IMR-90 (cell line): Measurements from ENCODE around the gene TM4SF4. TPM values are rescaled to one million over a fixed set of nuclear protein-coding genes. Genes with fewer than 3 reads are reported as not detected.
A peak's percentile ranks its signal among the peaks of the same experiment; 100 is the strongest.

ENCODE experiments used
- ATAC-seq: fragments of 200-7000 bp; cut with Tn5 transposase; 2 replicates; pipeline ENCODE4 v1.9.1; 2020; ENCODE audit warnings: low read depth, mild to moderate bottlenecking, moderate library complexity
- BruUV-seq: library from RNA; stranded (reverse); fragments of 400-500 nt; replicated peaks from 2 replicates; lab custom pipeline; 2021; lab: Mats Ljungman, UMichigan
- CTCF ChIA-PET: fragments of 300-600 bp; formaldehyde crosslinking; extraction: SDS; loops from one replicate; lab custom pipeline; 2021; ENCODE audit warnings: antibody characterized with exemption; lab: Yijun Ruan, JAX
- POLR2A ChIA-PET: fragments of 300-600 bp; sonication (Branson Sonifier 250); formaldehyde crosslinking; loops from one replicate; lab custom pipeline; 2022; ENCODE audit warnings: antibody characterized with exemption; ENCODE audit not compliant: unreplicated experiment; lab: Charles Lee
- DNase-seq: peaks from one replicate; pipeline ENCODE4 v3.0.0; 2013
- H2AFZ ChIP-seq: replicated peaks from 2 replicates; pipeline ENCODE3; 2013; ENCODE audit warnings: low read length, mild to moderate bottlenecking; ENCODE audit not compliant: poor library complexity
- H2AK5ac ChIP-seq: 2 replicates; pipeline ENCODE4 v1.6.1; 2013; ENCODE audit warnings: low read depth, low read length, inconsistent platforms
- H2AK9ac ChIP-seq: replicated peaks from 2 replicates; pipeline ENCODE3; 2013; ENCODE audit warnings: mild to moderate bottlenecking, low read depth, low read length, moderate library complexity; ENCODE audit not compliant: poor library complexity
- H2BK120ac ChIP-seq: 2 replicates; pipeline ENCODE4 v1.6.1; 2013; ENCODE audit warnings: low read depth, low read length, inconsistent platforms
- H2BK15ac ChIP-seq: 3 replicates; pipeline ENCODE4 v1.6.1; 2013; ENCODE audit warnings: low read depth, low read length, inconsistent platforms
- H2BK20ac ChIP-seq: 2 replicates; pipeline ENCODE4 v1.6.1; 2013; ENCODE audit warnings: low read depth, mild to moderate bottlenecking, inconsistent platforms, low read length, moderate library complexity
- H2BK5ac ChIP-seq: 2 replicates; pipeline ENCODE4 v1.6.1; 2013; ENCODE audit warnings: mild to moderate bottlenecking, low read depth, low read length, inconsistent platforms; ENCODE audit not compliant: poor library complexity, severe bottlenecking
- H3K14ac ChIP-seq: replicated peaks from 2 replicates; pipeline ENCODE4 v1.6.1; 2013; ENCODE audit warnings: low read depth, low read length, inconsistent platforms
- H3K18ac ChIP-seq: 2 replicates; pipeline ENCODE4 v1.6.1; 2013; ENCODE audit warnings: low read depth, low read length, control low read depth
- H3K23ac ChIP-seq: 2 replicates; pipeline ENCODE4 v1.6.1; 2013; ENCODE audit warnings: low read depth, low read length, inconsistent platforms
- H3K27ac ChIP-seq: 2 replicates; pipeline ENCODE4 v1.5.1; 2013; ENCODE audit warnings: mild to moderate bottlenecking, control low read depth, low read length; ENCODE audit not compliant: insufficient read depth
- H3K27me3 ChIP-seq: 2 replicates; pipeline ENCODE4 v1.6.1; 2013; ENCODE audit warnings: low read length; ENCODE audit not compliant: control insufficient read depth, insufficient read depth
- H3K36me3 ChIP-seq: 2 replicates; pipeline ENCODE4 v1.6.1; 2013; ENCODE audit warnings: low read length, mixed read lengths; ENCODE audit not compliant: control insufficient read depth, insufficient read depth
- H3K4ac ChIP-seq: 2 replicates; pipeline ENCODE4 v1.6.1; 2013; ENCODE audit warnings: low read depth, low read length, inconsistent platforms
- H3K4me1 ChIP-seq: 2 replicates; pipeline ENCODE4 v1.6.1; 2013; ENCODE audit warnings: low read length, mixed read lengths; ENCODE audit not compliant: control insufficient read depth, insufficient read depth
- H3K4me2 ChIP-seq: 2 replicates; pipeline ENCODE4 v1.6.1; 2013; ENCODE audit warnings: low read depth, mild to moderate bottlenecking, control low read depth, low read length, moderate library complexity
- H3K4me3 ChIP-seq: 2 replicates; pipeline ENCODE4 v1.5.1; 2013; ENCODE audit warnings: low read depth, mild to moderate bottlenecking, control low read depth, low read length, moderate library complexity; ENCODE audit not compliant: insufficient read depth
- H3K56ac ChIP-seq: 2 replicates; pipeline ENCODE4 v1.6.1; 2013; ENCODE audit warnings: low read length, inconsistent platforms; ENCODE audit not compliant: insufficient read depth; ENCODE audit errors: extremely low read depth
- H3K79me1 ChIP-seq, 2 experiments: 2 replicates each; pipeline ENCODE4 v1.6.1; 2013; ENCODE audit warnings: low read length in 2 of 2, inconsistent platforms in 1 of 2, low read depth in 1 of 2
- H3K9ac ChIP-seq: 2 replicates; pipeline ENCODE4 v1.6.1; 2013; ENCODE audit warnings: low read depth, low read length, control low read depth
- H3K9me1 ChIP-seq: 2 replicates; pipeline ENCODE4 v1.6.1; 2013; ENCODE audit warnings: low read length, inconsistent platforms; ENCODE audit not compliant: insufficient read depth
- H3K9me3 ChIP-seq: 2 replicates; pipeline ENCODE4 v1.6.1; 2013; ENCODE audit warnings: low read length; ENCODE audit not compliant: control insufficient read depth, insufficient read depth
- H4K20me1 ChIP-seq: 2 replicates; pipeline ENCODE4 v1.6.1; 2013; ENCODE audit warnings: low read length, inconsistent platforms; ENCODE audit not compliant: insufficient read depth
- H4K5ac ChIP-seq: 2 replicates; pipeline ENCODE4 v1.6.1; 2013; ENCODE audit warnings: mild to moderate bottlenecking, low read depth, low read length, control low read depth
- H4K8ac ChIP-seq, 2 experiments: 2 replicates each; pipeline ENCODE4 v1.6.1; 2013; ENCODE audit warnings: low read depth in 2 of 2, low read length in 2 of 2, control low read depth in 1 of 2, inconsistent platforms in 1 of 2
- H4K91ac ChIP-seq: 2 replicates; pipeline ENCODE4 v1.6.1; 2013; ENCODE audit warnings: low read depth, low read length, inconsistent platforms; ENCODE audit not compliant: insufficient read depth
- BHLHE40 ChIP-seq: fragments of 150-350 bp; IDR thresholded peaks from 2 replicates; pipeline ENCODE4 v1.6.1; 2016; ENCODE audit warnings: mild to moderate bottlenecking, low read depth, low read length
- CEBPB ChIP-seq: IDR thresholded peaks from 2 replicates; pipeline ENCODE4 v1.6.1; 2012; ENCODE audit warnings: low read depth, low read length, improper control_type of control experiment
- MXI1 ChIP-seq: IDR thresholded peaks from 2 replicates; pipeline ENCODE4 v1.6.1; 2012; ENCODE audit warnings: low read depth, mild to moderate bottlenecking, low read length, moderate library complexity, borderline replicate concordance
- RAD21 ChIP-seq: IDR thresholded peaks from 2 replicates; pipeline ENCODE4 v1.6.1; 2012; ENCODE audit warnings: low read length, improper control_type of control experiment
- WGBS, 2 experiments: methylation state at CpG; one replicate each; pipeline versions ENCODE4 v1.1.5 to v1.1.7; 2013; ENCODE audit warnings: missing lambda C conversion rate in 2 of 2; ENCODE audit not compliant: insufficient read length in 1 of 2; ENCODE audit errors: extremely low coverage in 2 of 2; 5-methylcytosine and 5-hydroxymethylcytosine counted together
- dilution Hi-C: fragments of 300-500 bp; cut with HindIII; formaldehyde crosslinking; loops from one replicate; pipeline ENCODE4 v1.14.3; 2018; ENCODE audit warnings: low sequenced_read_pairs; ENCODE audit not compliant: unreplicated experiment
- in situ Hi-C: fragments of 300-500 bp; cut with MboI; formaldehyde crosslinking; loops from 3 replicates; pipeline ENCODE4 v1.14.3; 2019; ENCODE audit warnings: low sequenced_read_pairs, inconsistent platforms, mixed read lengths
- intact Hi-C: fragments of 100-400 bp; cut with micrococcal nuclease; formaldehyde crosslinking; loops from 2 replicates; pipeline ENCODE4 v1.10.0; 2022
- polyA plus RNA-seq, 3 experiments: library from polyadenylated mRNA; depleted of rRNA; stranded (reverse); fragments of >200 nt; gene quantifications; 2 replicates each; pipeline ENCODE4 v1.2.3, GENCODE V29; 2012; ENCODE audit warnings: low replicate concordance in 1 of 3
- total RNA-seq: library from RNA; depleted of rRNA; stranded (reverse); fragments of >200 nt; gene quantifications from 2 replicates; pipeline ENCODE4 v1.2.3, GENCODE V29; 2012

The TM4SF4 gene
- total and polyA plus RNA-seq, 2 of the 4 experiments (the other 2 are of a cell fraction), result 0.60 to 1.6 TPM

DNA sequence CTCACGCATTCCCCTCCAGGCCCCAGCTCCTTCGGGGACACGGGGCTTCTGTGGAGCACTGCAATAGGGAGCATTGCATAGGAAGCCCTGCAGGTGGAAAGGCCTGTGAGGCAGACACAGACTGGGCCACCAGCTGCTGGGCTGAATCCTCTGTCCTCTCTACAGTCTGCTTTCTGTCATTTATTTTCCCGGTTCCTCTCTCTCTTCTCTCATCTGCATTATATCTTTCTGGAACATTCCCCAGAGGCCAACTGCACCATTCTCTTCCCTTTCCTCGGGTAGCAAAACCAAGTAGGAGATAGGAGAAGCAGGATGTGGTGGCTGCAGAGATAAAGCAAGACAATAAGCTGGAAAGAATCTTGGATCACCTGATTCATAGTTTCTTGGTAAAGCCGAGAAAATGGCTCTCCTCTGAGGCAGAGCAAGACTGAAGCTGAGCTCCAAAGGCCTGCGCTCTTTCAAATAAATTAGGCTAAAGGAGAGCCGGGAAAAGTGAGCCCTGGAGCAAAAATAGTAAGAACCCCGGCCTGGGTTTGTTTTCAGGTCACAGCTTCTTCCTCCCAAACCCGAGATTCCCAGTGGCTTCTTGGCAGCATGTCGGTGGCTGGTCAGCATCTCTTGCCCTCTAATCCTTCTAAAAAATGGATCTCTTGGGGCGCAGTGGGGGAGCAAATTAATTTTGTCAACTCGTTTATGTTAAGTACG, 5.3 kb downstream of the TM4SF4 start:
- WGBS, 2 experiments, result no CpG with 5 or more reads among the region's 14 CpGs
- no peaks in the 10 kb centered on the region for H3K9me1 ChIP-seq
- peak overlapping the region; percentile 76 for H3K4ac ChIP-seq
- H4K5ac ChIP-seq, result peak overlapping the region; percentile 50
- peak overlapping the region; percentile 41; the same call in 2 of the 3 replicates for H2BK15ac ChIP-seq
- peak overlapping the region; percentile 6 for H2AFZ ChIP-seq
- peak overlapping the region; percentile 33 for H3K27ac ChIP-seq
- no peaks in the 10 kb centered on the region for H3K27me3 ChIP-seq
- CTCF ChIA-PET, result interaction anchor here (0.6 to 2.3 kb wide), 10 partner anchors 9 to 585 kb away, joined by 3 to 8 read pairs (median 3); no protein-coding TSS in a partner anchor
- BruUV-seq, result no TSS peak
- peak overlapping the region; percentile 33 for H3K18ac ChIP-seq
- peak; percentile 13; the same call in 1 of the 2 replicates for ATAC-seq
- no peak for TF ChIP-seq BHLHE40
- no peak for TF ChIP-seq CEBPB
- no peak for TF ChIP-seq MXI1
- no peak for TF ChIP-seq RAD21
- H3K14ac ChIP-seq, result peak overlapping the region; percentile 6; the same call in 1 of the 2 replicates
- intact Hi-C loops, result loop anchor here (1.0 to 2.0 kb wide), 4 partner anchors 86 to 359 kb away; no protein-coding TSS in a partner anchor
- POLR2A ChIA-PET, result no interaction called here
- H3K56ac ChIP-seq, result no peak overlapping the region; the same call in 1 of the 2 replicates
- 0 out of 2 replicates have a peak overlapping the region, but pooled peaks have one; percentile 17 for H3K9ac ChIP-seq
- dilution Hi-C loops, result no loop called here
- peaks cover 7% of the 10 kb centered on the region for H3K4me1 ChIP-seq
- peak overlapping the region; percentile 2 to 80; a peak in 3 of 4 replicates for H4K8ac ChIP-seq
- no peak overlapping the region for H2AK9ac ChIP-seq
- peak overlapping the region; percentile 66 for H2BK120ac ChIP-seq
- peak overlapping the region; percentile 51 for H2AK5ac ChIP-seq
- H3K23ac ChIP-seq, result no peak overlapping the region
- DNase-seq, result peak; percentile 31
- H2BK5ac ChIP-seq, result peak overlapping the region; percentile 41
- no peaks in the 10 kb centered on the region for H4K20me1 ChIP-seq
- in situ Hi-C loops, result loop anchor here (5.0 to 10.0 kb wide), 3 partner anchors 82 to 525 kb away; no protein-coding TSS in a partner anchor
- no peak overlapping the region for H3K4me2 ChIP-seq
- peak overlapping the region; percentile 18 for H4K91ac ChIP-seq
- no peaks in the 10 kb centered on the region for H3K36me3 ChIP-seq
- no peak overlapping the region for H3K4me3 ChIP-seq
- H3K79me1 ChIP-seq, result no peaks in the 10 kb centered on the region
- H2BK20ac ChIP-seq, result peak overlapping the region; percentile 33
- H3K9me3 ChIP-seq, result peaks cover 3% of the 10 kb centered on the region; the same call in 1 of the 2 replicates
